Measurements from ENCODE around the gene KRT85.

GRCh38 chr12:52396656-52397055, 29.4 kb upstream of the KRT85 start:
- TF ChIP-seq POLR2A (IDR thresholded peaks at IDR 0.05; ENCODE audit: low read length) = no peak
- TF ChIP-seq GATA1 (IDR thresholded peaks at IDR 0.05; ENCODE audit: low read depth, low read length) = no peak
